K562 (cell line): ENCODE measurements around the gene OR56B1. TPM values are rescaled to one million over a fixed set of nuclear protein-coding genes. Genes with fewer than 3 reads are reported as not detected.

Experiments
- ATAC-seq: fragments of 200-7000 bp; cut with Tn5 transposase; 3 replicates; pipeline ENCODE4 v1.9.1; 2020; ENCODE audit warnings: moderate library complexity
- BruUV-seq: library from RNA; stranded (reverse); fragments of 400-500 nt; replicated peaks from 2 replicates; lab custom pipeline; 2021; lab: Mats Ljungman, UMichigan
- CTCF ChIA-PET: fragments of 300-600 bp; formaldehyde crosslinking; extraction: SDS; loops from one replicate; lab custom pipeline; 2021; ENCODE audit warnings: low intra/inter-chr PET ratio; lab: Yijun Ruan, JAX
- POLR2A ChIA-PET: fragments of 300-600, 350-650 bp; sonication (Branson Sonifier 250); formaldehyde crosslinking; extraction: SDS; loops from one replicate; lab custom pipeline; 2021; ENCODE audit warnings: antibody characterized with exemption, inconsistent platforms; lab: Yijun Ruan, JAX
- DNase-seq, 4 experiments: peaks; one replicate each; pipeline versions ENCODE4 v3.0.0 to v3.0.0-alpha.2; 2011 to 2018; ENCODE audit warnings: low spot score in 3 of 4, mixed read lengths in 3 of 4; ENCODE audit errors: extremely low read depth in 1 of 4
- FAIRE-seq: peaks from 2 replicates; lab custom pipeline; 2011; peaks lifted over from hg19 to GRCh38; lab: Jason Lieb, UNC
- H2AFZ ChIP-seq: 2 replicates; pipeline ENCODE4 v1.6.0; 2011; ENCODE audit warnings: low read depth, low read length, control low read depth, inconsistent platforms
- H3K27ac ChIP-seq: fragments of 200-600 bp; 3 replicates; pipeline ENCODE4 v1.8.0; 2011; ENCODE audit warnings: low read depth, mild to moderate bottlenecking, control low read depth, inconsistent platforms, low read length, moderate library complexity, mixed read lengths; ENCODE audit errors: extremely low read depth
- H3K27me3 ChIP-seq, 2 experiments: fragments of 300-600 bp in 1 of 2; 2 replicates in 1 of 2; 3 replicates in 1 of 2; pipeline versions ENCODE4 v1.6.0 to v1.8.0; 2011; ENCODE audit warnings: inconsistent platforms in 2 of 2, low read length in 2 of 2, mild to moderate bottlenecking in 1 of 2, mixed read lengths in 1 of 2, moderate library complexity in 1 of 2; ENCODE audit not compliant: control insufficient read depth in 2 of 2, insufficient read depth in 2 of 2
- H3K36me3 ChIP-seq: fragments of 300-600 bp; 3 replicates; pipeline ENCODE4 v1.8.0; 2011; ENCODE audit warnings: mild to moderate bottlenecking, low read length, inconsistent platforms; ENCODE audit not compliant: control insufficient read depth, insufficient read depth
- H3K4me1 ChIP-seq, 2 experiments: fragments of 200-600 bp in 1 of 2; replicated peaks in 1 of 2; 2 replicates in 1 of 2; 3 replicates in 1 of 2; pipeline versions ENCODE4 v1.5.1 to v1.8.0; 2011; ENCODE audit warnings: inconsistent platforms in 2 of 2, low read length in 2 of 2, mild to moderate bottlenecking in 1 of 2, mixed read lengths in 1 of 2, moderate library complexity in 1 of 2; ENCODE audit not compliant: control insufficient read depth in 2 of 2, insufficient read depth in 2 of 2
- H3K4me2 ChIP-seq: 2 replicates; pipeline ENCODE4 v1.6.1; 2011; ENCODE audit warnings: low read length, control low read depth, inconsistent platforms, mixed read lengths; ENCODE audit not compliant: insufficient read depth
- H3K4me3 ChIP-seq: fragments of 200-600 bp; sonication (generic), shearing (Covaris generic); 2 replicates; pipeline ENCODE4 v1.5.1; 2016; ENCODE audit warnings: control low read depth, inconsistent platforms
- H3K79me2 ChIP-seq: fragments of 200-600 bp; 3 replicates; pipeline ENCODE4 v1.8.0; 2011; ENCODE audit warnings: low read length, inconsistent platforms; ENCODE audit not compliant: control insufficient read depth, insufficient read depth
- H3K9ac ChIP-seq, 2 experiments: 2 replicates each; pipeline versions ENCODE4 v1.6.0 to v1.6.1; 2011; ENCODE audit warnings: low read depth in 2 of 2, low read length in 2 of 2, control low read depth in 1 of 2, inconsistent platforms in 1 of 2, mild to moderate bottlenecking in 1 of 2, mixed read lengths in 1 of 2; ENCODE audit not compliant: insufficient read depth in 1 of 2
- H3K9me1 ChIP-seq: one replicate; pipeline ENCODE4 v1.6.0; 2011; ENCODE audit warnings: inconsistent platforms, mild to moderate bottlenecking, low read length, moderate library complexity; ENCODE audit not compliant: control insufficient read depth, insufficient read depth
- H3K9me3 ChIP-seq: replicated peaks from 2 replicates; pipeline ENCODE4 v1.5.1; 2011; ENCODE audit warnings: low read depth, low read length, inconsistent platforms; ENCODE audit not compliant: control insufficient read depth, insufficient read depth
- H4K20me1 ChIP-seq: replicated peaks from 2 replicates; pipeline ENCODE4 v1.6.1; 2011; ENCODE audit warnings: low read length, inconsistent platforms, mixed read lengths; ENCODE audit not compliant: control insufficient read depth, insufficient read depth
- ATF1 ChIP-seq, 2 experiments: fragments of 450-650 bp in 1 of 2; IDR thresholded peaks; 2 replicates each; pipeline ENCODE4 v1.6.1; 2016; ENCODE audit warnings: missing compliant biosample characterization in 1 of 2, missing genetic modification characterization in 1 of 2
- CEBPG ChIP-seq, 3 experiments: fragments of 200-800 bp in 1 of 3; sonication (Bioruptor generic) in 1 of 3; sonication (generic) in 1 of 3; formaldehyde crosslinking in 1 of 3; IDR thresholded peaks in 2 of 3; conservative IDR thresholded peaks in 1 of 3; 2 replicates each; pipeline versions ENCODE4 v1.6.1 to v1.8.0; 2016 to 2022; ENCODE audit warnings: missing compliant biosample characterization in 2 of 3, missing genetic modification characterization in 2 of 3, mild to moderate bottlenecking in 1 of 3, missing genetic modification reagents in 1 of 3
- CHD1 ChIP-seq: fragments of 200-600 bp; sonication (generic); IDR thresholded peaks from one replicate; pipeline ENCODE4 v1.6.1; 2012; ENCODE audit warnings: mild to moderate bottlenecking, moderate library complexity, low read length, inconsistent platforms
- CREBBP ChIP-seq: IDR thresholded peaks from one replicate; pipeline ENCODE4 v1.6.1; 2012; ENCODE audit warnings: low read depth, mild to moderate bottlenecking, control low read depth, inconsistent platforms, low read length
- EP300 ChIP-seq: IDR thresholded peaks from 2 replicates; pipeline ENCODE4 v1.6.1; 2012; ENCODE audit warnings: low read length, improper control_type of control experiment
- ERF ChIP-seq: fragments of 450-650 bp; formaldehyde crosslinking; IDR thresholded peaks from 2 replicates; pipeline ENCODE4 v1.4.0; 2020; ENCODE audit warnings: mild to moderate bottlenecking, mixed read lengths
- HMGN3 ChIP-seq: IDR thresholded peaks from 2 replicates; pipeline ENCODE4 v1.6.1; 2011; ENCODE audit warnings: borderline replicate concordance, low read depth, mild to moderate bottlenecking, mixed read lengths, low read length; ENCODE audit not compliant: insufficient read length; ENCODE audit errors: extremely low read depth
- NR3C1 ChIP-seq: sonication (generic); formaldehyde crosslinking; IDR thresholded peaks from 2 replicates; pipeline ENCODE4 v1.8.1; 2022; ENCODE audit warnings: missing genetic modification reagents
- TAF15 ChIP-seq: fragments of 200-400 bp; formaldehyde crosslinking; IDR thresholded peaks from 2 replicates; pipeline ENCODE4 v1.6.1; 2017; ENCODE audit warnings: mild to moderate bottlenecking, low read depth, low read length, moderate library complexity
- XRCC3 ChIP-seq: fragments of 450-650 bp; IDR thresholded peaks from 2 replicates; pipeline ENCODE4 v1.6.1; 2017; ENCODE audit warnings: mild to moderate bottlenecking, moderate library complexity
- ZNF75A ChIP-seq: fragments of 450-650 bp; formaldehyde crosslinking; IDR thresholded peaks from 2 replicates; pipeline ENCODE4 v1.4.0; 2020; ENCODE audit warnings: mild to moderate bottlenecking
- ZNF780A ChIP-seq: fragments of 250-450 bp; sonication (Bioruptor Pico); IDR thresholded peaks from 2 replicates; pipeline ENCODE4 v1.5.0; 2021; ENCODE audit warnings: mild to moderate bottlenecking
- ZNF785 ChIP-seq: fragments of 250-450 bp; sonication (Bioruptor Pico); IDR thresholded peaks from 2 replicates; pipeline ENCODE4 v1.4.0; 2020; ENCODE audit warnings: mild to moderate bottlenecking
- WGBS: fragments of 100-300 bp; shearing (Covaris generic); methylation state at CpG from one replicate; pipeline ENCODE4 v1.1.6; 2016; ENCODE audit warnings: low coverage, mixed read lengths; ENCODE audit not compliant: insufficient coverage; ENCODE audit errors: missing lambda C conversion rate; 5-methylcytosine and 5-hydroxymethylcytosine counted together
- in situ Hi-C: fragments of 300-500 bp; cut with MboI; formaldehyde crosslinking; loops from 4 replicates; pipeline ENCODE4 v1.15.0; 2018; ENCODE audit warnings: inconsistent platforms, mixed read lengths
- intact Hi-C: fragments of 100-400 bp; cut with micrococcal nuclease; formaldehyde crosslinking; loops from 2 replicates; pipeline ENCODE4 v1.14.2; 2022
- polyA plus RNA-seq, 8 experiments: library from polyadenylated mRNA; depleted of rRNA in 4 of 8; stranded (reverse) in 5 of 8; unstranded in 3 of 8; fragments of >200 nt; fragmentation: Nextera tagmentation in 2 of 8; fragmentation: Illumina TruSeq in 1 of 8; extraction: Ambion mirVana in 2 of 8; extraction: Trizol in 1 of 8; gene quantifications; 2 replicates each; pipeline versions ENCODE4 v1.2.1 to v1.2.3, GENCODE V29; 2011 to 2014; ENCODE audit warnings: inconsistent platforms in 1 of 8, missing spikeins in 1 of 8
- total RNA-seq, 7 experiments: library from RNA; depleted of rRNA in 6 of 7; stranded (reverse); fragments of >200 nt in 6 of 7; fragmentation: Illumina TruSeq in 2 of 7; extraction: Trizol in 2 of 7; gene quantifications; 2 replicates each; pipeline versions ENCODE4 v1.2.1 to v1.2.3, GENCODE V29; 2011 to 2021; ENCODE audit warnings: low replicate concordance in 1 of 7
- TF ChIP-seq, protein P1 (sequence below): fragments of 250-450 bp; sonication (Bioruptor Pico); IDR thresholded peaks from 2 replicates; pipeline ENCODE4 v1.8.0; 2022; ENCODE audit warnings: inconsistent platforms
- TF ChIP-seq, protein P2 (sequence below), 2 experiments: fragments of 450-650 bp; IDR thresholded peaks; 2 replicates each; pipeline ENCODE4 v1.6.1; 2018; ENCODE audit warnings: mild to moderate bottlenecking in 2 of 2, low read depth in 1 of 2; ENCODE audit not compliant: partially characterized antibody in 2 of 2

OR56B1 gene
- total and polyA plus RNA-seq, 9 of the 15 experiments (the other 6 are each of a cell fraction or from before 2014, with no cell fraction given), result not detected

DNA sequence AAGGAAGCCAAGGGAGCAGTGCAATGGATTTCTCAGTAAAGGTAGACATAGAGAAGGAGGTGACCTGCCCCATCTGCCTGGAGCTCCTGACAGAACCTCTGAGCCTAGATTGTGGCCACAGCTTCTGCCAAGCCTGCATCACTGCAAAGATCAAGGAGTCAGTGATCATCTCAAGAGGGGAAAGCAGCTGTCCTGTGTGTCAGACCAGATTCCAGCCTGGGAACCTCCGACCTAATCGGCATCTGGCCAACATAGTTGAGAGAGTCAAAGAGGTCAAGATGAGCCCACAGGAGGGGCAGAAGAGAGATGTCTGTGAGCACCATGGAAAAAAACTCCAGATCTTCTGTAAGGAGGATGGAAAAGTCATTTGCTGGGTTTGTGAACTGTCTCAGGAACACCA, 40.0 kb upstream of the OR56B1 start:
- BruUV-seq, result no TSS peak
- TF ChIP-seq ZNF785 (no peak), TAF15 (no peak), ZNF780A (CRISPR knock-in tag) (no peak), EP300 (no peak), NR3C1 (CRISPR knock-in tag) (no peak), CEBPG (CRISPR knock-in tag; IDR thresholded peaks at IDR 0.05) (no peak), CEBPG (tag; conservative IDR thresholded peaks at IDR 0.05 in 1 of 2, IDR thresholded peaks at IDR 0.05 in 1 of 2) (no peak), ZNF75A (CRISPR knock-in tag) (no peak), ATF1 (CRISPR knock-in tag; IDR thresholded peaks at IDR 0.05) (no peak), ATF1 (tag; IDR thresholded peaks at IDR 0.05) (no peak), HMGN3 (no peak), ERF (no peak), CREBBP (no peak), XRCC3 (no peak), CHD1 (no peak)
- TF ChIP-seq, protein P1, sequence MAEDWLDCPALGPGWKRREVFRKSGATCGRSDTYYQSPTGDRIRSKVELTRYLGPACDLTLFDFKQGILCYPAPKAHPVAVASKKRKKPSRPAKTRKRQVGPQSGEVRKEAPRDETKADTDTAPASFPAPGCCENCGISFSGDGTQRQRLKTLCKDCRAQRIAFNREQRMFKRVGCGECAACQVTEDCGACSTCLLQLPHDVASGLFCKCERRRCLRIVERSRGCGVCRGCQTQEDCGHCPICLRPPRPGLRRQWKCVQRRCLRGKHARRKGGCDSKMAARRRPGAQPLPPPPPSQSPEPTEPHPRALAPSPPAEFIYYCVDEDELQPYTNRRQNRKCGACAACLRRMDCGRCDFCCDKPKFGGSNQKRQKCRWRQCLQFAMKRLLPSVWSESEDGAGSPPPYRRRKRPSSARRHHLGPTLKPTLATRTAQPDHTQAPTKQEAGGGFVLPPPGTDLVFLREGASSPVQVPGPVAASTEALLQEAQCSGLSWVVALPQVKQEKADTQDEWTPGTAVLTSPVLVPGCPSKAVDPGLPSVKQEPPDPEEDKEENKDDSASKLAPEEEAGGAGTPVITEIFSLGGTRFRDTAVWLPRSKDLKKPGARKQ (CRISPR knock-in tag), result no peak
- TF ChIP-seq, protein P2, sequence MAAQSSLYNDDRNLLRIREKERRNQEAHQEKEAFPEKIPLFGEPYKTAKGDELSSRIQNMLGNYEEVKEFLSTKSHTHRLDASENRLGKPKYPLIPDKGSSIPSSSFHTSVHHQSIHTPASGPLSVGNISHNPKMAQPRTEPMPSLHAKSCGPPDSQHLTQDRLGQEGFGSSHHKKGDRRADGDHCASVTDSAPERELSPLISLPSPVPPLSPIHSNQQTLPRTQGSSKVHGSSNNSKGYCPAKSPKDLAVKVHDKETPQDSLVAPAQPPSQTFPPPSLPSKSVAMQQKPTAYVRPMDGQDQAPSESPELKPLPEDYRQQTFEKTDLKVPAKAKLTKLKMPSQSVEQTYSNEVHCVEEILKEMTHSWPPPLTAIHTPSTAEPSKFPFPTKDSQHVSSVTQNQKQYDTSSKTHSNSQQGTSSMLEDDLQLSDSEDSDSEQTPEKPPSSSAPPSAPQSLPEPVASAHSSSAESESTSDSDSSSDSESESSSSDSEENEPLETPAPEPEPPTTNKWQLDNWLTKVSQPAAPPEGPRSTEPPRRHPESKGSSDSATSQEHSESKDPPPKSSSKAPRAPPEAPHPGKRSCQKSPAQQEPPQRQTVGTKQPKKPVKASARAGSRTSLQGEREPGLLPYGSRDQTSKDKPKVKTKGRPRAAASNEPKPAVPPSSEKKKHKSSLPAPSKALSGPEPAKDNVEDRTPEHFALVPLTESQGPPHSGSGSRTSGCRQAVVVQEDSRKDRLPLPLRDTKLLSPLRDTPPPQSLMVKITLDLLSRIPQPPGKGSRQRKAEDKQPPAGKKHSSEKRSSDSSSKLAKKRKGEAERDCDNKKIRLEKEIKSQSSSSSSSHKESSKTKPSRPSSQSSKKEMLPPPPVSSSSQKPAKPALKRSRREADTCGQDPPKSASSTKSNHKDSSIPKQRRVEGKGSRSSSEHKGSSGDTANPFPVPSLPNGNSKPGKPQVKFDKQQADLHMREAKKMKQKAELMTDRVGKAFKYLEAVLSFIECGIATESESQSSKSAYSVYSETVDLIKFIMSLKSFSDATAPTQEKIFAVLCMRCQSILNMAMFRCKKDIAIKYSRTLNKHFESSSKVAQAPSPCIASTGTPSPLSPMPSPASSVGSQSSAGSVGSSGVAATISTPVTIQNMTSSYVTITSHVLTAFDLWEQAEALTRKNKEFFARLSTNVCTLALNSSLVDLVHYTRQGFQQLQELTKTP (IDR thresholded peaks at IDR 0.05; ENCODE audit: low read depth in 1 of 2, partially characterized antibody in 2 of 2), result no peak
- intact Hi-C loops, result no loop called here
- ATAC-seq, result no peak
- H3K79me2 ChIP-seq, result no peaks in the 10 kb centered on the region
- no peak overlapping the region for H3K9ac ChIP-seq
- H3K4me2 ChIP-seq, result no peak overlapping the region
- POLR2A ChIA-PET, result interaction anchor here (0.5 to 3.4 kb wide), 2 partner anchors 12 to 481 kb away, joined by 3 to 12 read pairs; partner anchors contain the start of gene TRIM5
- peaks cover 0 to 4% of the 10 kb centered on the region in 2 experiments; a peak in 2 of 5 replicates for H3K27me3 ChIP-seq
- no peak overlapping the region for H2AFZ ChIP-seq
- 0% methylated on average over 2 of the region's 2 CpGs for WGBS
- no peaks in the 10 kb centered on the region for H3K36me3 ChIP-seq
- in situ Hi-C loops, result no loop called here
- no peak for DNase-seq
- no peaks in the 10 kb centered on the region for H3K9me3 ChIP-seq
- no peak overlapping the region for H3K27ac ChIP-seq
- FAIRE-seq, result no peak
- CTCF ChIA-PET, result no interaction called here
- peaks cover 0 to 10% of the 10 kb centered on the region in 2 experiments; a peak in 3 of 5 replicates for H3K4me1 ChIP-seq
- H3K4me3 ChIP-seq, result no peak overlapping the region
- H3K9me1 ChIP-seq, result no peaks in the 10 kb centered on the region
- no peaks in the 10 kb centered on the region for H4K20me1 ChIP-seq
